ENCODE data around the gene RAPGEF4.
A peak's percentile ranks its signal among the peaks of the same experiment; 100 is the strongest.

GRCh38 chr2:172726172-172726735 lies 9.4 kb upstream of the RAPGEF4 start:
- no peak for TF ChIP-seq IRF1 (CRISPR knock-in tag; IDR thresholded peaks at IDR 0.05; ENCODE audit: low read depth)
- no peak for TF ChIP-seq NR3C1 (CRISPR knock-in tag; IDR thresholded peaks at IDR 0.05)
- peak; percentile 23; the same call in 1 of the 2 replicates for TF ChIP-seq SMC3 (IDR thresholded peaks at IDR 0.05; ENCODE audit: low read length)
- peak; percentile 55; the same call in 1 of the 2 replicates for TF ChIP-seq ARID4A (CRISPR knock-in tag; IDR thresholded peaks at IDR 0.05; ENCODE audit: borderline replicate concordance)
- no peak for TF ChIP-seq CHD4 (IDR thresholded peaks at IDR 0.05; ENCODE audit: borderline replicate concordance, low read length)
- no peak for TF ChIP-seq CTCF (CRISPR knock-in tag; IDR thresholded peaks at IDR 0.05)
- TF ChIP-seq USF2 (IDR thresholded peaks at IDR 0.05; ENCODE audit: low read depth, low read length), result no peak
- TF ChIP-seq USF2 (CRISPR knock-in tag; IDR thresholded peaks at IDR 0.05; ENCODE audit: borderline replicate concordance), result no peak
- TF ChIP-seq POLR2A (IDR thresholded peaks at IDR 0.05; ENCODE audit: insufficient read depth in 1 of 2, low read depth in 2 of 2, low read length in 2 of 2), result peak; percentile 33 to 44; a peak in 2 of 4 replicates
- TF ChIP-seq JUN (CRISPR knock-in tag; IDR thresholded peaks at IDR 0.05), result peak; percentile 59; the same call in 1 of the 2 replicates
- TF ChIP-seq UBTF (CRISPR knock-in tag; IDR thresholded peaks at IDR 0.05), result peak; percentile 55
- peak; percentile 44; the same call in 1 of the 2 replicates for TF ChIP-seq RXRA (CRISPR knock-in tag; IDR thresholded peaks at IDR 0.05)
- TF ChIP-seq ZNF776 (CRISPR knock-in tag; IDR thresholded peaks at IDR 0.05), result no peak
- no peak for TF ChIP-seq SIN3A (IDR thresholded peaks at IDR 0.05; ENCODE audit: borderline replicate concordance, low read depth, low read length)
- TF ChIP-seq PTBP1 (IDR thresholded peaks at IDR 0.05; ENCODE audit: low read depth, low read length, poor library complexity, severe bottlenecking), result no peak

Data from HepG2 (cell line).